Measurements from ENCODE around the gene DPP8. TPM values are rescaled to one million over a fixed set of nuclear protein-coding genes. Genes with fewer than 3 reads are reported as not detected.

Gene DPP8
- total RNA-seq, 1 experiment from 2014 or later = 25.1 TPM

DNA sequence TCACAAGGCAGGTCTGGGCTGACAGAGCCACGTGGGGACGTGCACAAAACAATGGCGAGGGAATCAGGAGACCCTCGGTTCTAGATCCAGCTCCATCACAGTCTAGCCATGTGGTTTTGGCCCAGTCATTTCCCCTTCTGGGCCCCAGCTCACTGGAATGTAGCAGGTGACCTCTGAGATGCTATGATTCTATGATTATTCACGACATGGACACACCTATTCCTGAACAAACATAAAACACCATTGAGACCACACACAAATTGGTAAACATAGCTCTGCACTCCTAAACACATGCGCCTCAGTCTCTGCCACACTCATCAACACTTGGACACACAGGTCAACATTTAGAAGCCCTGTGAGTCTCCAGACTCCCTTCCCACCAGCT, 103.7 kb downstream of the DPP8 start:
- Histone ChIP-seq H3K79me2 (ENCODE audit: low read depth) (no peaks in the 10 kb centered on the region), H4K20me1 (ENCODE audit: insufficient read depth) (no peaks in the 10 kb centered on the region), H3K4me1 (replicated peaks; ENCODE audit: insufficient read depth) (no peaks in the 10 kb centered on the region), H3K9me3 (ENCODE audit: insufficient read depth, low read depth) (no peaks in the 10 kb centered on the region), H2AFZ (no peak overlapping the region), H3K9me2 (ENCODE audit: insufficient read depth) (no peaks in the 10 kb centered on the region), H3K4me2 (no peak overlapping the region), H3F3A (ENCODE audit: insufficient read depth, low read depth) (no peaks in the 10 kb centered on the region), H3K36me3 (ENCODE audit: low read depth) (no peaks in the 10 kb centered on the region), H3K27me3 (ENCODE audit: insufficient read depth, low read depth) (no peaks in the 10 kb centered on the region), H3K4me3 (no peak overlapping the region), H3K27ac (no peak overlapping the region)
- CTCF ChIA-PET = no interaction called here
- POLR2A ChIA-PET (ENCODE audit: unreplicated experiment) = interaction anchor here (0.6 kb wide), 1 partner anchor 423 kb away, joined by 9 read pairs; no protein-coding TSS in a partner anchor
- DNase-seq = no peak
- intact Hi-C loops (cut with micrococcal nuclease; ENCODE audit: unreplicated experiment) = no loop called here
- BruUV-seq (replicated peaks) = no TSS peak
- no peak for TF ChIP-seq EZH2 (IDR thresholded peaks at IDR 0.05; ENCODE audit: low read depth)
- TF ChIP-seq, protein P1, sequence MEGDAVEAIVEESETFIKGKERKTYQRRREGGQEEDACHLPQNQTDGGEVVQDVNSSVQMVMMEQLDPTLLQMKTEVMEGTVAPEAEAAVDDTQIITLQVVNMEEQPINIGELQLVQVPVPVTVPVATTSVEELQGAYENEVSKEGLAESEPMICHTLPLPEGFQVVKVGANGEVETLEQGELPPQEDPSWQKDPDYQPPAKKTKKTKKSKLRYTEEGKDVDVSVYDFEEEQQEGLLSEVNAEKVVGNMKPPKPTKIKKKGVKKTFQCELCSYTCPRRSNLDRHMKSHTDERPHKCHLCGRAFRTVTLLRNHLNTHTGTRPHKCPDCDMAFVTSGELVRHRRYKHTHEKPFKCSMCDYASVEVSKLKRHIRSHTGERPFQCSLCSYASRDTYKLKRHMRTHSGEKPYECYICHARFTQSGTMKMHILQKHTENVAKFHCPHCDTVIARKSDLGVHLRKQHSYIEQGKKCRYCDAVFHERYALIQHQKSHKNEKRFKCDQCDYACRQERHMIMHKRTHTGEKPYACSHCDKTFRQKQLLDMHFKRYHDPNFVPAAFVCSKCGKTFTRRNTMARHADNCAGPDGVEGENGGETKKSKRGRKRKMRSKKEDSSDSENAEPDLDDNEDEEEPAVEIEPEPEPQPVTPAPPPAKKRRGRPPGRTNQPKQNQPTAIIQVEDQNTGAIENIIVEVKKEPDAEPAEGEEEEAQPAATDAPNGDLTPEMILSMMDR (conservative IDR thresholded peaks at IDR 0.05) = no peak

DNA sequence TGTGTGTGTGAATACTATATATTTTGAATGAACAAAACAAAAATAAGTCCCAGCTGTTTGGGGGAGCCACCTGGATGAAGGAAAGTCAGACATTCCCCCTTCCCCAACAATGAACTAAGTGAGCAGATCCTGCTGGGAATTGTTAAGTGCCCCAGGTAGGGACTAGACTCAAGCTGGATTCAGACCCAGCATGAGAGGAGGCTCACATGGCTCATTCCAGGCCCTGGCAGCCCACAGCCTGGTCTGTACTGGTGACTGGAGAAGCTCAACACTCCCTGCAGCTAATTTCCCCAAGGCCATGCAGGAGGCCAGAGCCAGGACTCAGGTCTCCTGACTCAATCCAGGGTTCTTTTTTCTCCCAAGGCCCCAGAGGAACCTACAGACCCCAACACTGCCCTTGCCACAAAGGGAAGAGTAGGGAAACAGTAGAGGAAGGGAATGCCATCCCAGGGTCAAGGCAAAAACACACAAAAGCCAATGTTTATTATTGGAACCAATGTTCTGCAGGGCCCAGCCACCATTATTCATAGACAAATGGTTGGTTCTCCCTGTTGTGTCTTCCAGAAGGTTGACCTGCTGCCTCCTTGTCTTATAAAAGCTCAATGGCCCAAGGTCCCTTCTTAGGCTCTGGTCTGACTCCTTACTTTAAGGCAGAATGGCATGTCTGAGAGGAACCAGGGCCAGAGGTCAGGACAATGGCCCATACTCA, 104.3 kb downstream of the DPP8 start:
- no peak for DNase-seq
- Histone ChIP-seq H4K20me1 (ENCODE audit: insufficient read depth) (no peaks in the 10 kb centered on the region), H3K9me2 (ENCODE audit: insufficient read depth) (no peaks in the 10 kb centered on the region), H3F3A (ENCODE audit: insufficient read depth, low read depth) (no peaks in the 10 kb centered on the region), H3K27ac (no peak overlapping the region), H2AFZ (no peak overlapping the region), H3K27me3 (ENCODE audit: insufficient read depth, low read depth) (no peaks in the 10 kb centered on the region), H3K9me3 (ENCODE audit: insufficient read depth, low read depth) (no peaks in the 10 kb centered on the region), H3K4me1 (replicated peaks; ENCODE audit: insufficient read depth) (no peaks in the 10 kb centered on the region), H3K4me2 (no peak overlapping the region), H3K36me3 (ENCODE audit: low read depth) (no peaks in the 10 kb centered on the region), H3K79me2 (ENCODE audit: low read depth) (no peaks in the 10 kb centered on the region), H3K4me3 (no peak overlapping the region)
- no peak for TF ChIP-seq EZH2 (IDR thresholded peaks at IDR 0.05; ENCODE audit: low read depth)
- TF ChIP-seq, protein P1 (conservative IDR thresholded peaks at IDR 0.05) = no peak
- ChIA-PET CTCF (interaction anchor here (0.6 kb wide), 1 partner anchor 47 kb away, joined by 4 read pairs; no protein-coding TSS in a partner anchor), POLR2A (ENCODE audit: unreplicated experiment) (interaction anchor here (0.6 to 0.7 kb wide), 2 partner anchors 314 to 423 kb away, joined by 3 to 9 read pairs; no protein-coding TSS in a partner anchor)
- no TSS peak for BruUV-seq (replicated peaks)
- intact Hi-C loops (cut with micrococcal nuclease; ENCODE audit: unreplicated experiment) = no loop called here

DNA sequence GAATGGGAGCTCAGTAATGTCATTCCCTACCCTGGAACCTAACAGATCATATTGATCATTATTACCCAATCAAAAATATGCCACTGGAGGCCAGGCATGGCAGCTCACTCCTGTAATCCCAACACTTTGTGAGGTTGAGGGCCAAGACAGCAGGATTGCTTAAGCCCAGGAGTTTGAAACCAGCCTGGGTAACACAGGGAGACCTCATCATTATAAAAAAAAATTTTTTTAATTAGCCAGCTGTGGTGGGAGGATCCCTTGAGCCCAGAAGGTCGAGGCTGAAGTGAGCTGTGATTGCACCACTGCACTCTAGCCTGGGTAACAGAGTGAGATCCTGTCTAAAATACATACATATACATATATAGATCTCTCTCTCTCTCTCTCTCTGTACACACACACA, 104.9 kb downstream of the DPP8 start:
- Histone ChIP-seq H3F3A (ENCODE audit: insufficient read depth, low read depth) (no peaks in the 10 kb centered on the region), H4K20me1 (ENCODE audit: insufficient read depth) (no peaks in the 10 kb centered on the region), H3K9me3 (ENCODE audit: insufficient read depth, low read depth) (no peaks in the 10 kb centered on the region), H3K79me2 (ENCODE audit: low read depth) (no peaks in the 10 kb centered on the region), H3K36me3 (ENCODE audit: low read depth) (no peaks in the 10 kb centered on the region), H3K4me2 (no peak overlapping the region), H3K4me3 (no peak overlapping the region), H3K27ac (no peak overlapping the region), H3K27me3 (ENCODE audit: insufficient read depth, low read depth) (no peaks in the 10 kb centered on the region), H3K4me1 (replicated peaks; ENCODE audit: insufficient read depth) (no peaks in the 10 kb centered on the region), H3K9me2 (ENCODE audit: insufficient read depth) (no peaks in the 10 kb centered on the region), H2AFZ (no peak overlapping the region)
- CTCF ChIA-PET = no interaction called here
- intact Hi-C loops (cut with micrococcal nuclease; ENCODE audit: unreplicated experiment) = no loop called here
- TF ChIP-seq, protein P1 (conservative IDR thresholded peaks at IDR 0.05) = no peak
- TF ChIP-seq EZH2 (IDR thresholded peaks at IDR 0.05; ENCODE audit: low read depth) = no peak
- DNase-seq = no peak
- POLR2A ChIA-PET (ENCODE audit: unreplicated experiment) = no interaction called here
- no TSS peak for BruUV-seq (replicated peaks)

All from PC-9 (cell line).